CD4-positive, CD25-positive, alpha-beta regulatory T cell (primary cell): ENCODE measurements around the gene MTCH1. TPM values are rescaled to one million over a fixed set of nuclear protein-coding genes. Genes with fewer than 3 reads are reported as not detected.
A peak's percentile ranks its signal among the peaks of the same experiment; 100 is the strongest.

Experiments used
- ATAC-seq, 2 donors: fragments of 150-1000 bp; cut with Tn5 transposase; one replicate each; pipeline ENCODE4 v1.10.0; 2021; ENCODE audit warnings: low read depth in 2 of 2, moderate number of reproducible peaks in 2 of 2, moderate library complexity in 1 of 2
- DNase-seq, 3 donors: peaks; one replicate each; pipeline versions ENCODE4 v3.0.0 to v3.0.0-alpha.2; 2012 to 2022; ENCODE audit warnings: mixed read lengths in 1 of 3
- H3K27ac ChIP-seq: one replicate; pipeline ENCODE4 v1.7.0; 2013; ENCODE audit warnings: mild to moderate bottlenecking, low read length; ENCODE audit not compliant: insufficient read depth, poor library complexity, severe bottlenecking
- H3K27me3 ChIP-seq: one replicate; pipeline ENCODE4 v1.7.0; 2013; ENCODE audit warnings: low read length; ENCODE audit not compliant: control insufficient read depth, insufficient read depth
- H3K36me3 ChIP-seq: one replicate; pipeline ENCODE4 v1.7.0; 2013; ENCODE audit warnings: mild to moderate bottlenecking, low read length, moderate library complexity; ENCODE audit not compliant: control insufficient read depth, insufficient read depth
- H3K4me1 ChIP-seq: 2 replicates; pipeline ENCODE4 v1.7.0; 2013; ENCODE audit warnings: mild to moderate bottlenecking, low read length; ENCODE audit not compliant: insufficient read depth, control insufficient read depth, poor library complexity, severe bottlenecking
- H3K4me3 ChIP-seq: one replicate; pipeline ENCODE4 v1.7.0; 2013; ENCODE audit warnings: low read depth, mild to moderate bottlenecking, low read length, moderate library complexity
- H3K9me3 ChIP-seq, 2 experiments: 1 replicate in 1 of 2; 2 replicates in 1 of 2; pipeline ENCODE4 v1.7.0; 2013; ENCODE audit warnings: low read length in 2 of 2, mild to moderate bottlenecking in 1 of 2, moderate library complexity in 1 of 2; ENCODE audit not compliant: control insufficient read depth in 2 of 2
- H3K27ac Mint-ChIP-seq, 3 donors: one replicate each; pipeline ENCODE4 v1.8.0; 2020 to 2022; ENCODE audit warnings: mild to moderate bottlenecking in 3 of 3, mixed read lengths in 3 of 3, moderate library complexity in 2 of 3
- H3K27me3 Mint-ChIP-seq: one replicate; pipeline ENCODE4 v1.8.0; 2022; ENCODE audit warnings: mild to moderate bottlenecking, mixed read lengths
- H3K36me3 Mint-ChIP-seq: one replicate; pipeline ENCODE4 v1.8.0; 2020; ENCODE audit warnings: mixed read lengths
- H3K4me1 Mint-ChIP-seq, 4 donors: one replicate each; pipeline ENCODE4 v1.8.0; 2020 to 2022; ENCODE audit warnings: mixed read lengths in 4 of 4, mild to moderate bottlenecking in 1 of 4
- H3K4me3 Mint-ChIP-seq, 4 donors: one replicate each; pipeline ENCODE4 v1.8.0; 2020 to 2022; ENCODE audit warnings: mild to moderate bottlenecking in 4 of 4, mixed read lengths in 4 of 4, moderate library complexity in 3 of 4
- H3K9me3 Mint-ChIP-seq, 7 donors: one replicate each; pipeline ENCODE4 v1.8.0; 2020 to 2022; ENCODE audit warnings: mixed read lengths in 7 of 7, mild to moderate bottlenecking in 3 of 7, moderate library complexity in 2 of 7
- polyA plus RNA-seq, 4 donors: library from polyadenylated mRNA; unstranded; fragments of 300-500 nt; fragmentation: Illumina TruSeq; gene quantifications; one replicate each; pipeline ENCODE4 v1.2.3, GENCODE V29; 2021
- total RNA-seq: library from RNA; stranded (reverse); gene quantifications from one replicate; pipeline ENCODE4 v1.2.3, GENCODE V29; 2022

MTCH1 gene
- total and polyA plus RNA-seq, 5 donors from 2014 or later: 83.9 to 220 (median 92.5) TPM

DNA sequence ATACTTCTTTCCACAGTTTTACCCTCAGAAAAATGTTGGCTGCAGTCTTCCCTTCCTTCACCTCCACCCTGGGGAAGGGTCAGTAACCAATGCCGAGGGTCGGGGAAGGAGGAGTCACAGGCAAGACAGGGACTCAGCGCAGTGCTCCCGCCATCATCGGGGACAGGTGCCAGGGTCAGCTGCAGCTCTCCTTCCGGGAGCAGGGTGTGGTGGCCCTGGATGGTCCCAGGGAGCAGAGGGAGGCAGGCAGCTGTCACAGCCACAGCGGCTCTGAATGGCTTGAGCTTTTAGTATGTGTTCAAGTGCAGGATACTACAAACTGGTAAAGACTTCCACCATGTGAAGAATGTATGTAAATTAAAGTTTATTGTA, 57.5 kb downstream of the MTCH1 start:
- Mint-ChIP-seq H3K36me3 (peaks cover 20% of the 10 kb centered on the region), H3K4me1 (peaks cover 0 to 8% (median 3%) of the 10 kb centered on the region in 4 donors), H3K27me3 (no peaks in the 10 kb centered on the region), H3K4me3 (no peak overlapping the region), H3K9me3 (no peaks in the 10 kb centered on the region), H3K27ac (no peak overlapping the region)
- ATAC-seq (no peak), DNase-seq (no peak)
- no peak overlapping the region for H3K4me3 ChIP-seq
- no peaks in the 10 kb centered on the region for H3K4me1 ChIP-seq
- no peak overlapping the region for H3K27ac ChIP-seq
- H3K9me3 ChIP-seq: no peaks in the 10 kb centered on the region
- peaks cover 12% of the 10 kb centered on the region for H3K36me3 ChIP-seq
- H3K27me3 ChIP-seq: no peaks in the 10 kb centered on the region

DNA sequence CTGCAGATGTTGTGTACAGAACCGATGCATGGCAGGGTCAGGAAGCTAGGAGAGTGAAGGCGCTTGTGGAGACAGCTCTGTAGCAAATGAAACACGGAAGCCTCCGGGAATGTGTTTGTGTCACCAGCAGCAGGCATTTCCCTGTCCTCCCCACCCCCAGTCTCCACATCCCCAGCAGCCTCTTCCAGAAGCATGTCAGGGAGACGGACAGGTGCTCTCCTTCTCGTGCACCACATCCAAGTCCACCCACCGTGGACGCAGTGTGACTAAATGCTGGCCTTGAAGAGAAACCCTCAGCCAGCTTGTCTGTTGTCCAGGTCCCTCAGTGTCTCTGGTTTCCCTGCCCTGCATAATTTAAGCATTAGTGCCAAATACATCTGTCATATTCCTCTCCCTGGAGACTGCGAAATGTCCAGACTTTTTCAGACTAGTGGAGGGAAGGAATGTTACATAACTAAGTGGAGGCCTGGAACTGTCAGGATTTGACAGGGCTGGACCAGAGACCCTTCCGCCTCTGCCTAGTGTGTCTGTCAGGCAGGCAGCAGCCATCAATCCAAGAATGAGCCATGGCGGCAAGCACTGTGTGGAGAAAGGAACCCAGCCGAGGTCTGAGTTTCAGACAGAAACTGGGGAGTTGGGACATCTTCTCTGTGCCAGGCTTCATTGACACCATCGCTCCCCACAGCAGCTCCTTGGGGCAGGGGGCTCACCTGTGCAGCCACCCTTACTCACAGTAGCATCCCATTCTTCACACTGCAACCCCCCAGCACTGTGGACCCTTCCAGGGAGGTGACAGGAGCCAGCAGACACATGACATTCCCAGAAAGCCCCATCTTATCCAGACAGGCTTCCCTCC, 58.1 kb downstream of the MTCH1 start:
- H3K4me3 ChIP-seq: no peak overlapping the region
- H3K27ac ChIP-seq: no peak overlapping the region
- no peaks in the 10 kb centered on the region for H3K9me3 Mint-ChIP-seq
- H3K36me3 Mint-ChIP-seq: peaks cover 20% of the 10 kb centered on the region
- no peak for ATAC-seq
- peaks cover 0 to 8% (median 3%) of the 10 kb centered on the region in 4 donors for H3K4me1 Mint-ChIP-seq
- no peak overlapping the region for H3K4me3 Mint-ChIP-seq
- peaks cover 18% of the 10 kb centered on the region for H3K36me3 ChIP-seq
- no peaks in the 10 kb centered on the region for H3K27me3 ChIP-seq
- H3K9me3 ChIP-seq: no peaks in the 10 kb centered on the region
- H3K27ac Mint-ChIP-seq: no peak overlapping the region
- no peak for DNase-seq
- H3K27me3 Mint-ChIP-seq: no peaks in the 10 kb centered on the region
- no peaks in the 10 kb centered on the region for H3K4me1 ChIP-seq

DNA sequence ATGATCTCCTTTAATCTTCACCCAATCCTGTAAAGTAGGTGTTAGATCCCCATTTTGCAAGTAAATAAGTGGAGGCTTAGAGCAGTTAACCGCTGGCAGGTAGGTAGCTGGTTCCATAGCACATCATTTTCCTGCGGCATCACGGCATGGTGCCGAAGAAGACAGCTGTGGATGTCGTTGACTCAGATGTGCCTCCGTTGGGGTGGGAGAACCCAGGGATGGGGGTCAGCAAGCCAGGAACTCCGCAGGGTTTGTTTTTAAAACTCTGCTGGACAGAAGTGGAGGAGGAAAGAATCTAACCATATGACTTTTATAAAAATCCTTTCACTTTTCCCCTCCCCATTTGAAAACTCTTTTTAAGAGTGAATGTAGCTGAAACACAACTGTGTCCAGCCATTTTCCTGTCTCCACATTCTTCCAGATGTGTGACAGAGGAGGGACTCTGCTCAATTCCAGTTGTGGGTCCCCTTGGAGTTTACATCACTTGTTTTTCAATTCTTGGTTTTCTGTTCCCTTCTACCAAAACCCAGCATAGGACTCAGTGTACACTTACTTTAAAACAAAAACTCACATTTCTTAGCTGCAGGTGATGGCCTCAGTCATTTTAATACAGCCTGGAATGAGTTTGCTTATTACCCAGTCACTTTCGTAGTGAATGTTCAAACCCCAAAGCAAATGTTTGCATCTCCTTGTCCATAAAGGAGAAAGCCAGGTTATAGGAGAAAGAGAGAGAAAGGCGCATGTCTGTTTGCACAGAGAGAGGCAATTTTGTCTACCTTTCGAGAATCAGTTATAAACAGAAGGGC, 59.1 kb downstream of the MTCH1 start:
- Mint-ChIP-seq H3K4me1 (peaks cover 0 to 8% (median 3%) of the 10 kb centered on the region in 4 donors), H3K9me3 (no peaks in the 10 kb centered on the region), H3K27me3 (no peaks in the 10 kb centered on the region), H3K36me3 (peaks cover 25% of the 10 kb centered on the region), H3K27ac (peak overlapping the region in 1 of 3 donors; percentile 9), H3K4me3 (no peak overlapping the region)
- Histone ChIP-seq H3K27ac (peak overlapping the region; percentile 10), H3K4me3 (no peak overlapping the region), H3K36me3 (peaks cover 25% of the 10 kb centered on the region), H3K4me1 (no peaks in the 10 kb centered on the region), H3K27me3 (no peaks in the 10 kb centered on the region), H3K9me3 (no peaks in the 10 kb centered on the region)
- no peak for ATAC-seq
- no peak for DNase-seq

DNA sequence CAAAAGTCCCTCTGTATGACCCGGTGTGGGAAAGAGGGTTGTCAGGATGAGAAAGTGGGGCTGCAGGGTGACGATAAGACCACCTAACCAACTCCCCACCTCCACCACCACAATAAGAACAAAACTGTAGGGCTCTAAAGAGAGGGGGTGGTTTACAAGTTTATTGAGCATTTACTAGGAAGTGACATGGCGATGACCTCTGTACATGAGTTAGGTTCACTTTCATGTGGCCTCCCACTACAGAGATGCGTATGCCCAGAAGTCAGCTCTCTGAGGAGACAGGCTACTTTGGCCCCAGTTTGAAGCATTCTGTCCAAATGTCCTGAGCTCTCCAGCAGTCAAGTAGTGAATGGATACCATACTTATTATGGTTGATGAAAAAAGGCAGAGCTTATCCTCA, 60.2 kb downstream of the MTCH1 start:
- ATAC-seq (no peak), DNase-seq (no peak)
- no peaks in the 10 kb centered on the region for H3K9me3 Mint-ChIP-seq
- H3K27ac Mint-ChIP-seq: no peak overlapping the region
- no peak overlapping the region for H3K27ac ChIP-seq
- H3K27me3 ChIP-seq: no peaks in the 10 kb centered on the region
- H3K36me3 Mint-ChIP-seq: peaks cover 29% of the 10 kb centered on the region
- H3K4me3 Mint-ChIP-seq: no peak overlapping the region
- peaks cover 33% of the 10 kb centered on the region for H3K36me3 ChIP-seq
- H3K4me1 ChIP-seq: no peaks in the 10 kb centered on the region
- no peak overlapping the region for H3K4me3 ChIP-seq
- H3K9me3 ChIP-seq: no peaks in the 10 kb centered on the region
- peaks cover 0 to 8% (median 3%) of the 10 kb centered on the region in 4 donors for H3K4me1 Mint-ChIP-seq
- no peaks in the 10 kb centered on the region for H3K27me3 Mint-ChIP-seq

DNA sequence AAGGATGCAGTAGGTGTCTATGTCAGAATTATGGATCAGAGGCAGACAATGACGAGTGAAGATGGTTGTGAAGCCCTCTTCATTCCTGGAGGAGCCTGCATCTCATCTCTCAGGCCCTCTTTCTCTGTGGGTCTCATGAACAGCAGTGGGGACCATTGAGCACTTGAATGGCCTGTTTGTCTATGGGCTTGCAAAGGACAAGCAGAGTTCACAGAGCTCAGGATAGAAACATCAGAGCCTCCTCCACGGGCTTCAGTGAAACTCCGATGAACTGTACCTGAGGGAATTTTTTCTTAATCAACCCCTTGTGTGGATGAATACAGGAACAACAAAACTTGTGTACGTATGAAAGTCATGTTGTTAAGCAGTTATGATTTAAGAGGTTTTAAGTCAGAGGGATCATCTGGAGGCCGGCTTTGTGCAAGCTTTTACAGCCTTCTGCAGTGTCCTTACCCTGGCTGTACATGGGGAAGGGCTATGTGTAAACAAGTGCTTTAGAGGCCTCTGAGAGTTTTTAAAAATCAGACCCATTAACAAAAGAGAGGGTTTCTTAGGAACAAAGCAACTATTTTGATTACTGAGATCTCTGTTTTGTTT, 61.1 kb downstream of the MTCH1 start:
- DNase-seq (no peak), ATAC-seq (no peak)
- H3K36me3 ChIP-seq: peaks cover 41% of the 10 kb centered on the region
- Mint-ChIP-seq H3K4me1 (peaks cover 0 to 8% (median 3%) of the 10 kb centered on the region in 4 donors), H3K36me3 (peaks cover 29% of the 10 kb centered on the region), H3K9me3 (no peaks in the 10 kb centered on the region), H3K27me3 (no peaks in the 10 kb centered on the region), H3K4me3 (no peak overlapping the region), H3K27ac (peak overlapping the region; percentile 20 to 78 (median 26))
- H3K27me3 ChIP-seq: no peaks in the 10 kb centered on the region
- no peaks in the 10 kb centered on the region for H3K9me3 ChIP-seq
- H3K4me3 ChIP-seq: no peak overlapping the region
- H3K27ac ChIP-seq: no peak overlapping the region
- H3K4me1 ChIP-seq: no peaks in the 10 kb centered on the region

DNA sequence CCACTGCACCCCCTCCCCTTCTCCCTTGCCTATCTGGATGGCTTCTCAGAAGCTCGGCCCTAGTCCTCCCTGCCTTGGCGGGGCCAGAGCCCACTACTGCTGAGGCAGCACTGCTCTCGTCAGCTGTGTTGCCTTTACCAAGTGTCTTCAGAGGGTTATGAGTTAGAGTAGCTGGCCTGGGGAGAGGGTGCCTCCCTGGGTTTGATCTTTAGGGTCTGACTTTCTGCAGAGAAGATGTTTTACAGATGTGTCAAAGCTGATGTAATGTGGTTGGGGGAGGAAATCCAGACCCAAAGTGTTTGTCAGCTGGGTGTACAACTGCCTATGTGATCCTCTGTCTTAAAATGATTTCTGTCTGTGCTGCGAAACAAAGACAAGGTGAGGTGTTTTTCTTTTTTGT, 61.9 kb downstream of the MTCH1 start:
- peak overlapping the region in 1 of 3 donors; percentile 78 for H3K27ac Mint-ChIP-seq
- no peak for DNase-seq
- no peak overlapping the region for H3K4me3 ChIP-seq

DNA sequence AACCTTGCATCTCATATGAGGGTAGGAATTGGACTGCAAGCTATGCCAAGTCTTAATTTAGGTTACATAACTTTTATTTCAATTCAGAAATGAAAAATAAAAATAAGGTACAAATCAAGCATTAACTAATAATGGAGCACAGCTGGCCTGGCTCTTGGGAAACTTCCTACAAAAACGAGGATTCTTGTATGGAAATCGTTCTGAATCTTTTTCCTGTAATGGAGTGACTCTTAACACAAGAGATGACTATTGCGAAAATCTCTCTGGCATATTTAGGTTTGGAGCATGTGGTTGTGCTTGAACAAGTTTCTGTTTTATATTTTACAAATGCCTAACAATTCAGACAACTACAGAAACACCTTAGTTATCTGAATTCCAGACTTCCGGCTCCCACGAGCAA, 65.5 kb downstream of the MTCH1 start:
- Mint-ChIP-seq H3K9me3 (no peaks in the 10 kb centered on the region), H3K36me3 (peaks cover 40% of the 10 kb centered on the region), H3K4me1 (peaks cover 0 to 6% (median 3%) of the 10 kb centered on the region in 4 donors), H3K4me3 (no peak overlapping the region), H3K27ac (peak overlapping the region in 1 of 3 donors; percentile 71), H3K27me3 (no peaks in the 10 kb centered on the region)
- DNase-seq: no peak
- H3K4me1 ChIP-seq: no peaks in the 10 kb centered on the region
- H3K27me3 ChIP-seq: no peaks in the 10 kb centered on the region
- no peaks in the 10 kb centered on the region for H3K9me3 ChIP-seq
- ATAC-seq: no peak
- H3K36me3 ChIP-seq: peaks cover 84% of the 10 kb centered on the region
- H3K4me3 ChIP-seq: no peak overlapping the region
- no peak overlapping the region for H3K27ac ChIP-seq

More for the DNA sequence above, 61.9 kb downstream of the MTCH1 start:
- Mint-ChIP-seq H3K4me3 (no peak overlapping the region), H3K4me1 (peaks cover 0 to 8% (median 3%) of the 10 kb centered on the region in 4 donors), H3K36me3 (peaks cover 35% of the 10 kb centered on the region), H3K9me3 (no peaks in the 10 kb centered on the region), H3K27me3 (no peaks in the 10 kb centered on the region)
- peaks cover 49% of the 10 kb centered on the region for H3K36me3 ChIP-seq
- no peaks in the 10 kb centered on the region for H3K9me3 ChIP-seq
- no peak overlapping the region for H3K27ac ChIP-seq
- no peaks in the 10 kb centered on the region for H3K4me1 ChIP-seq
- no peak for ATAC-seq
- no peaks in the 10 kb centered on the region for H3K27me3 ChIP-seq
